ENCODE data around the gene NACC2. TPM values are rescaled to one million over a fixed set of nuclear protein-coding genes. Genes with fewer than 3 reads are reported as not detected.

Gene NACC2
- total and polyA plus RNA-seq, 4 donors: 4.8 to 17.8 (median 8.8) TPM

- H3K9me3 ChIP-seq (ENCODE audit: control insufficient read depth in 4 of 4, low read length in 3 of 4): no peaks in the 10 kb centered on the region
- WGBS: 80% methylated on average over 24 of the region's 24 CpGs
- H3K27me3 ChIP-seq (ENCODE audit: control insufficient read depth in 4 of 4, insufficient read depth in 4 of 4, low read length in 3 of 4): no peaks in the 10 kb centered on the region
- DNase-seq (ENCODE audit: low spot score): no peak
- H3K27ac ChIP-seq (ENCODE audit: low read depth in 1 of 2, low read length in 2 of 2): peak overlapping the region in 1 of 2 donors; percentile 12
- TF ChIP-seq MAX (IDR thresholded peaks at IDR 0.05) (no peak), EGR1 (IDR thresholded peaks at IDR 0.05; ENCODE audit: low read depth in 2 of 2) (no peak)
- TF ChIP-seq, protein P1, sequence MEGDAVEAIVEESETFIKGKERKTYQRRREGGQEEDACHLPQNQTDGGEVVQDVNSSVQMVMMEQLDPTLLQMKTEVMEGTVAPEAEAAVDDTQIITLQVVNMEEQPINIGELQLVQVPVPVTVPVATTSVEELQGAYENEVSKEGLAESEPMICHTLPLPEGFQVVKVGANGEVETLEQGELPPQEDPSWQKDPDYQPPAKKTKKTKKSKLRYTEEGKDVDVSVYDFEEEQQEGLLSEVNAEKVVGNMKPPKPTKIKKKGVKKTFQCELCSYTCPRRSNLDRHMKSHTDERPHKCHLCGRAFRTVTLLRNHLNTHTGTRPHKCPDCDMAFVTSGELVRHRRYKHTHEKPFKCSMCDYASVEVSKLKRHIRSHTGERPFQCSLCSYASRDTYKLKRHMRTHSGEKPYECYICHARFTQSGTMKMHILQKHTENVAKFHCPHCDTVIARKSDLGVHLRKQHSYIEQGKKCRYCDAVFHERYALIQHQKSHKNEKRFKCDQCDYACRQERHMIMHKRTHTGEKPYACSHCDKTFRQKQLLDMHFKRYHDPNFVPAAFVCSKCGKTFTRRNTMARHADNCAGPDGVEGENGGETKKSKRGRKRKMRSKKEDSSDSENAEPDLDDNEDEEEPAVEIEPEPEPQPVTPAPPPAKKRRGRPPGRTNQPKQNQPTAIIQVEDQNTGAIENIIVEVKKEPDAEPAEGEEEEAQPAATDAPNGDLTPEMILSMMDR (IDR thresholded peaks at IDR 0.05; ENCODE audit: low read depth, low read length, missing input control): no peak
- H3K4me1 ChIP-seq (ENCODE audit: control insufficient read depth in 4 of 4, insufficient read depth in 4 of 4, low read length in 3 of 4): peaks cover 17 to 57% (median 38%) of the 10 kb centered on the region in 4 donors
- peaks cover 0 to 3% (median 1%) of the 10 kb centered on the region in 4 donors for H3K36me3 ChIP-seq (ENCODE audit: control insufficient read depth in 4 of 4, insufficient read depth in 3 of 4, low read depth in 1 of 4, low read length in 3 of 4)
- no peak overlapping the region for H3K9ac ChIP-seq (ENCODE audit: low read depth in 1 of 2, low read length in 2 of 2)
- no peak overlapping the region for H3K4me3 ChIP-seq (ENCODE audit: low read depth in 1 of 3, low read length in 3 of 3)
Observed at GRCh38 chr9:136087741-136088480, 7.2 kb downstream of the NACC2 start.

GRCh38 chr9:136086951-136087740 is 7.9 kb downstream of the NACC2 start:
- TF ChIP-seq SP1 (IDR thresholded peaks at IDR 0.05) (no peak), FOXA2 (IDR thresholded peaks at IDR 0.05) (no peak), EGR1 (IDR thresholded peaks at IDR 0.05; ENCODE audit: low read depth in 2 of 2) (no peak), HNF4G (IDR thresholded peaks at IDR 0.05) (no peak), NR2F2 (IDR thresholded peaks at IDR 0.05) (no peak), TAF1 (conservative IDR thresholded peaks at IDR 0.05) (no peak)
- TF ChIP-seq, protein P1 (IDR thresholded peaks at IDR 0.05; ENCODE audit: low read depth, low read length, missing input control): no peak
- Histone ChIP-seq H3K4me1 (ENCODE audit: control insufficient read depth in 4 of 4, insufficient read depth in 4 of 4, low read length in 3 of 4) (peaks cover 17 to 51% (median 32%) of the 10 kb centered on the region in 4 donors), H3K27me3 (ENCODE audit: control insufficient read depth in 4 of 4, insufficient read depth in 4 of 4, low read length in 3 of 4) (no peaks in the 10 kb centered on the region), H3K9me3 (ENCODE audit: control insufficient read depth in 4 of 4, low read length in 3 of 4) (no peaks in the 10 kb centered on the region), H3K27ac (ENCODE audit: low read depth in 1 of 2, low read length in 2 of 2) (peak overlapping the region in 1 of 2 donors; percentile 27), H3K4me3 (ENCODE audit: low read depth in 1 of 3, low read length in 3 of 3) (no peak overlapping the region), H3K9ac (ENCODE audit: low read depth in 1 of 2, low read length in 2 of 2) (no peak overlapping the region), H3K36me3 (ENCODE audit: control insufficient read depth in 4 of 4, insufficient read depth in 3 of 4, low read depth in 1 of 4, low read length in 3 of 4) (peaks cover 0 to 4% (median 1%) of the 10 kb centered on the region in 4 donors)
- no peak for DNase-seq (ENCODE audit: low spot score)
- WGBS: 93% methylated on average over 21 of the region's 21 CpGs

GRCh38 chr9:136086213-136086881 is 8.7 kb downstream of the NACC2 start:
- DNase-seq (ENCODE audit: low spot score): no peak
- Histone ChIP-seq H3K4me3 (ENCODE audit: low read depth in 1 of 3, low read length in 3 of 3) (no peak overlapping the region), H3K9ac (ENCODE audit: low read depth in 1 of 2, low read length in 2 of 2) (no peak overlapping the region), H3K27me3 (ENCODE audit: control insufficient read depth in 4 of 4, insufficient read depth in 4 of 4, low read length in 3 of 4) (no peaks in the 10 kb centered on the region), H3K4me1 (ENCODE audit: control insufficient read depth in 4 of 4, insufficient read depth in 4 of 4, low read length in 3 of 4) (peaks cover 12 to 52% (median 30%) of the 10 kb centered on the region in 4 donors), H3K9me3 (ENCODE audit: control insufficient read depth in 4 of 4, low read length in 3 of 4) (no peaks in the 10 kb centered on the region), H3K27ac (ENCODE audit: low read depth in 1 of 2, low read length in 2 of 2) (peak overlapping the region; percentile 27 to 32), H3K36me3 (ENCODE audit: control insufficient read depth in 4 of 4, insufficient read depth in 3 of 4, low read depth in 1 of 4, low read length in 3 of 4) (peaks cover 0 to 6% (median 1%) of the 10 kb centered on the region in 4 donors)
- TF ChIP-seq GABPA (IDR thresholded peaks at IDR 0.05 in 1 of 2, conservative IDR thresholded peaks at IDR 0.05 in 1 of 2): no peak
- 62% methylated on average over 24 of the region's 24 CpGs for WGBS

All from liver (tissue), 9 donors.